Peyer's patch (tissue), 4 donors: ENCODE results near the gene RALGDS.

Experiments
- POLR2A ChIP-seq, 2 donors: fragments of 450-650 bp; IDR thresholded peaks; one replicate each; pipeline ENCODE4 v1.5.1; 2017; ENCODE audit warnings: antibody characterized with exemption in 2 of 2, mild to moderate bottlenecking in 2 of 2, moderate library complexity in 2 of 2
- TF ChIP-seq, protein P1 (sequence below), 6 experiments: fragments of 450-650 bp in 4 of 6; fragments of 200-600 bp in 2 of 6; sonication (generic) in 1 of 6; IDR thresholded peaks; one replicate each; pipeline ENCODE4 v1.5.1; 2017 to 2019; ENCODE audit warnings: antibody characterized with exemption in 6 of 6, mild to moderate bottlenecking in 3 of 6, moderate library complexity in 1 of 6

DNA sequence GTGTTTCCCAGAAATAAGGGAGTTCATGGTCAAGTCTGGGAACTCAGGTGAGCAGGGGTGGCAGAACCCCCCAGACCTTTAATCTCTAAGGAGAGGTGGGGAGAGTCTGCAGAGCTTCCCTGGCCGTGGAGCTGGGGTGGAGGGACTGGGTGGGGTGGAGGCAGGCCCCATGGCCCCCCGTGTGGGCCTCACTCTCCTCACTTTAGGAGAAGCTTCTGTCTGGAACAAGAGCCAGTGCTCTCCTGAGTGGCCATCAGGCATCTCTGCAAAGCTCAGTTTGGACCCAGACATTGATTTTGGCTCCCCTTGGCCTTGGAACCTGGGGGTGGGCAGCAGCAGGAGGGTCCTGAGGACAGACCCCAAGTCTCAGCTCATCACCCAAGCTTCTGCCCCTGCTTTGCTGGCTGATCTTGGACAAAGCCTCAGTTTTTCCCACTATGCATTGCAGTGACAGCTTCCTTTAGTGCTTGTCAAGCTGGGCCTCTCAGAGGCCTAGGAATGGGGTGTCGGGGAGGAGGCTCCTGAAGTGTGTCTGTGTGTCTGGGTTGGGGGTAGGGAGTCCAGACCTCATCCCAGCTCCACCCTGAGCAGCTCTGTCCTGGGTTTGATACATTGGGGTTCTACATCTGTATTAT lies 46.2 kb upstream of the RALGDS start:
- no peak for TF ChIP-seq POLR2A (IDR thresholded peaks at IDR 0.05)
- TF ChIP-seq, protein P1, sequence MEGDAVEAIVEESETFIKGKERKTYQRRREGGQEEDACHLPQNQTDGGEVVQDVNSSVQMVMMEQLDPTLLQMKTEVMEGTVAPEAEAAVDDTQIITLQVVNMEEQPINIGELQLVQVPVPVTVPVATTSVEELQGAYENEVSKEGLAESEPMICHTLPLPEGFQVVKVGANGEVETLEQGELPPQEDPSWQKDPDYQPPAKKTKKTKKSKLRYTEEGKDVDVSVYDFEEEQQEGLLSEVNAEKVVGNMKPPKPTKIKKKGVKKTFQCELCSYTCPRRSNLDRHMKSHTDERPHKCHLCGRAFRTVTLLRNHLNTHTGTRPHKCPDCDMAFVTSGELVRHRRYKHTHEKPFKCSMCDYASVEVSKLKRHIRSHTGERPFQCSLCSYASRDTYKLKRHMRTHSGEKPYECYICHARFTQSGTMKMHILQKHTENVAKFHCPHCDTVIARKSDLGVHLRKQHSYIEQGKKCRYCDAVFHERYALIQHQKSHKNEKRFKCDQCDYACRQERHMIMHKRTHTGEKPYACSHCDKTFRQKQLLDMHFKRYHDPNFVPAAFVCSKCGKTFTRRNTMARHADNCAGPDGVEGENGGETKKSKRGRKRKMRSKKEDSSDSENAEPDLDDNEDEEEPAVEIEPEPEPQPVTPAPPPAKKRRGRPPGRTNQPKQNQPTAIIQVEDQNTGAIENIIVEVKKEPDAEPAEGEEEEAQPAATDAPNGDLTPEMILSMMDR (IDR thresholded peaks at IDR 0.05), result no peak
